Coronary artery (tissue), 2 donors: ENCODE data around the gene TNIP1.

ENCODE experiments used
- DNase-seq: peaks from one replicate; pipeline ENCODE4 v3.0.0-alpha.2; 2017; ENCODE audit warnings: low spot score
- H3K27ac ChIP-seq, 2 donors: fragments of 200-600 bp; sonication (generic); one replicate each; pipeline ENCODE4 v1.5.1; 2016 to 2019
- H3K4me3 ChIP-seq: fragments of 200-600 bp; sonication (generic); 2 replicates; pipeline ENCODE4 v1.5.1; 2016; ENCODE audit warnings: mild to moderate bottlenecking, moderate library complexity
- CTCF ChIP-seq: fragments of 200-600 bp; sonication (generic); IDR thresholded peaks from one replicate; pipeline ENCODE4 v1.5.1; 2019; ENCODE audit warnings: antibody characterized with exemption

Gene TNIP1

GRCh38 chr5:151008906-151009305 is 71.9 kb downstream of the TNIP1 start:
- no peak overlapping the region for H3K4me3 ChIP-seq
- TF ChIP-seq CTCF, result no peak
- H3K27ac ChIP-seq, result no peak overlapping the region
- no peak for DNase-seq

DNA sequence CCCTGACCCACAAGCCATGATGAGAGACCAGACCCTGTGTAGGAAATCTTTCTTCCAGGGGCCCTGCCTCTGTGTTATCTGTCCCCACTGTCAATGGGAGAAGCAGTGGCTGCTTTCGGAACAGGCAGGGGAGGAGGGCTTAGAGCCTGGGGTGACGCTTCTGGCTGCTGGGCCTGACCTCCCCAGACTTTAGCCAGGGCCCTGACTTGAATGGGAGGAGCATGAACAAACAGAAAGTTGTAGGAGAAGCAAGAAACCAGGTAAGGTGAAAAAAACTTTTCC is 72.7 kb downstream of the TNIP1 start:
- Histone ChIP-seq H3K27ac (peak overlapping the region in 1 of 2 donors; percentile 90), H3K4me3 (no peak overlapping the region)
- no peak for DNase-seq
- TF ChIP-seq CTCF, result no peak

- DNase-seq, result no peak
- H3K27ac ChIP-seq, result peak overlapping the region in 1 of 2 donors; percentile 90
- TF ChIP-seq CTCF, result no peak
- H3K4me3 ChIP-seq, result no peak overlapping the region
Observed at GRCh38 chr5:151007430-151008209, 73.2 kb downstream of the TNIP1 start.

GRCh38 chr5:151006704-151007334 is 74.0 kb downstream of the TNIP1 start:
- peak overlapping the region; percentile 79 to 90 for H3K27ac ChIP-seq
- peak overlapping the region; percentile 23 for H3K4me3 ChIP-seq
- TF ChIP-seq CTCF, result no peak
- peak; percentile 73 for DNase-seq

DNA sequence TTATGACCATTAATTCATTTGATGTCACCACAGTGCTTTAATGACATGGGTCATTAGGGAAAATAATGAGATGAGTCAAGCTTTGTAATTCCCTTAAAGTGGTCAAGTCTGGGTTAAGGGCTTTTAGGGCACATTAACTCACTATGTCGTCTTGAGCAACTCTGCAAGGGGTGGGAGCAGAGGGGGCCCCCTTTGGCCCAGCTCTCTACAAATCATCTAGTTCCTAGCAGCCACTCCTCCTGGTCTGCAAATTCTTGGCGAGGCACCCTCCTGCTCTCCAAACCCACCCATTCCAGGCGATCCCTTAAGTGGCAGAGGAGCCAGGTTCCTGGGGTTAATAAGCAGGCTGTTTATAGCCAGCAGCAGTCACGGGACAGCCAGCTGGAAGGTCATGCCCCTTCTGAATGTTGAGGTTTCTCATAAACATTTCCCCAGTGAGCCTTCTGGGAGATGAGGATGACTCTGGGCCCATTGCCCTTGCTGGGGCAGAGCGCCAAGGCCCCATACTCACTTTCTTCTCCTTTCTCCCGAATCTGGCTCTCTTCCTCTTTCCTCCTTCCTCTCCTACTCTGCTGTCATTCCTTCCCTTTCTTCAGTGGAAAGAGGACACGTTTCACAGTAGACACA is 74.8 kb downstream of the TNIP1 start:
- DNase-seq, result peak; percentile 89
- TF ChIP-seq CTCF, result no peak
- H3K27ac ChIP-seq, result peak overlapping the region; percentile 79 to 90
- peak overlapping the region; percentile 45 for H3K4me3 ChIP-seq

DNA sequence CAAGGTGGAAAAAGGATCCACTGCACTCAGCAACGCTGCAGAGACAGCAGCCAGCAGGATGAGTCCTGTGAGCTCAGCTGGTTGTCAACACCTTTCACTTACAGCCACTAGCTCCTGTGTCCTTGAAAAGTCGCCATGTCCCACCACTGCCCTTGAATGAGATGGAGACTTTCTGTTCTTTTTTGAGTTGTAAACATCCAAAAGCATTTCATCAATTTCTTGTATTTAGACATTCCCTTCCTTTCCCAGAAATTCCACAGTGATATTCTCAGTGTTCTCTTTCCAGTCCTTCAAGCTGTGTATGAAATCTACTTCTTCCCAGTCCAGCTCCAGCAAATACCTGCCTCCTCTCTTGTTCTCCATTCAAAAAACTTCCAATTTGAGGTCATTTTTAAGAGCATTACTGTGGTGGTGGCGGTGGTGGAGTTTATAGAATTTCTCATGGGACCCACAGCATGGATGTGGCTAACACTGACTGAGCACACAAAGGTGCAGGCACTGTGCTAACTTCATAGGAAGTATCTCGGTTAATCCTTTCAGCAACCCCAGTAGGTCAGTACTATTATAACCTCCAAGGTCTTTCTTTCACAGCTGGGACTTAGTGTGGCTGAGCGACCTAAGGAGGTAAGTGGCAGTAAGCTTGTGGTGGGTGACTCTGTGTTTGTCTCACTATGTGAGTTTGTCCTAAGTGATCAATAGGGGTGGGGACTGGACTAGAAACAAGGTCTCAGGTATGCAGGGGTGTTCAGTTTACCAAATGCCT is 75.5 kb downstream of the TNIP1 start:
- DNase-seq, result peak; percentile 69
- H3K27ac ChIP-seq, result peak overlapping the region; percentile 79 to 90
- TF ChIP-seq CTCF, result no peak
- peak overlapping the region; percentile 45 for H3K4me3 ChIP-seq
